T-helper 1 cell treated with Interleukin-12 subunit alpha and Interleukin-12 subunit beta and Interleukin-4 antibody, amounts not matched to agents 30 ng/mL and 1 ng/mL, for 36 hours (primary cell): ENCODE data around the gene ATOH8. TPM values are rescaled to one million over a fixed set of nuclear protein-coding genes. Genes with fewer than 3 reads are reported as not detected.

ENCODE experiments used
- intact Hi-C: fragments of 100-400 bp; cut with micrococcal nuclease; formaldehyde crosslinking; loops from one replicate; pipeline ENCODE4 v1.15.1; 2024
- total RNA-seq: library from RNA; stranded (reverse); gene quantifications from 2 replicates; pipeline ENCODE4 v1.2.3, GENCODE V29; 2022

ATOH8 gene
- total RNA-seq, 1 donor from 2014 or later, result 1.8 TPM

GRCh38 chr2:85718009-85718391, 35.8 kb upstream of the ATOH8 start:
- intact Hi-C loops, result no loop called here

- intact Hi-C loops, result no loop called here
Measured at GRCh38 chr2:85718885-85719492, 34.8 kb upstream of the ATOH8 start.

- intact Hi-C loops, result no loop called here
Measured at GRCh38 chr2:85719609-85720240, 34.1 kb upstream of the ATOH8 start.

- intact Hi-C loops, result no loop called here
Measured at GRCh38 chr2:85720533-85720932, 33.3 kb upstream of the ATOH8 start.

GRCh38 chr2:85721641-85722040, 32.1 kb upstream of the ATOH8 start:
- intact Hi-C loops, result no loop called here

GRCh38 chr2:85722519-85722918, 31.3 kb upstream of the ATOH8 start:
- intact Hi-C loops, result no loop called here

- intact Hi-C loops, result no loop called here
Measured at GRCh38 chr2:85723707-85724360, 30.0 kb upstream of the ATOH8 start.

GRCh38 chr2:85724731-85725181, 29.0 kb upstream of the ATOH8 start:
- intact Hi-C loops, result no loop called here

GRCh38 chr2:85725451-85725850, 28.3 kb upstream of the ATOH8 start:
- intact Hi-C loops, result no loop called here

GRCh38 chr2:85727798-85728197, 26.0 kb upstream of the ATOH8 start:
- intact Hi-C loops, result loop anchor here (2.0 kb wide), 1 partner anchor 77 kb away; no protein-coding TSS in a partner anchor

- intact Hi-C loops, result loop anchor here (2.0 kb wide), 1 partner anchor 76 kb away; no protein-coding TSS in a partner anchor
Measured at GRCh38 chr2:85728342-85728741, 25.4 kb upstream of the ATOH8 start.

- intact Hi-C loops, result loop anchor here (1.0 to 2.0 kb wide), 4 partner anchors 50 to 349 kb away; no protein-coding TSS in a partner anchor
Measured at GRCh38 chr2:85728883-85729824, 24.6 kb upstream of the ATOH8 start.

- intact Hi-C loops, result loop anchor here (1.0 to 2.0 kb wide), 4 partner anchors 51 to 348 kb away; no protein-coding TSS in a partner anchor
Measured at GRCh38 chr2:85729825-85730510, 23.8 kb upstream of the ATOH8 start.

- intact Hi-C loops, result no loop called here
Measured at GRCh38 chr2:85730686-85731230, 23.0 kb upstream of the ATOH8 start.

- intact Hi-C loops, result no loop called here
Measured at GRCh38 chr2:85731606-85732005, 22.2 kb upstream of the ATOH8 start.

- intact Hi-C loops, result no loop called here
Measured at GRCh38 chr2:85732467-85733120, 21.2 kb upstream of the ATOH8 start.

GRCh38 chr2:85733121-85733960, 20.4 kb upstream of the ATOH8 start:
- intact Hi-C loops, result no loop called here

- intact Hi-C loops, result no loop called here
Measured at GRCh38 chr2:85734015-85734414, 19.8 kb upstream of the ATOH8 start.
